Measurements from ENCODE around the gene THRSP. TPM values are rescaled to one million over a fixed set of nuclear protein-coding genes. Genes with fewer than 3 reads are reported as not detected.

THRSP gene
- total and polyA plus RNA-seq, 11 donors = 0.33 to 51.0 (median 3.9) TPM; not detected in 3

- H3K9me3 ChIP-seq = no peaks in the 10 kb centered on the region
- TF ChIP-seq, protein P1, sequence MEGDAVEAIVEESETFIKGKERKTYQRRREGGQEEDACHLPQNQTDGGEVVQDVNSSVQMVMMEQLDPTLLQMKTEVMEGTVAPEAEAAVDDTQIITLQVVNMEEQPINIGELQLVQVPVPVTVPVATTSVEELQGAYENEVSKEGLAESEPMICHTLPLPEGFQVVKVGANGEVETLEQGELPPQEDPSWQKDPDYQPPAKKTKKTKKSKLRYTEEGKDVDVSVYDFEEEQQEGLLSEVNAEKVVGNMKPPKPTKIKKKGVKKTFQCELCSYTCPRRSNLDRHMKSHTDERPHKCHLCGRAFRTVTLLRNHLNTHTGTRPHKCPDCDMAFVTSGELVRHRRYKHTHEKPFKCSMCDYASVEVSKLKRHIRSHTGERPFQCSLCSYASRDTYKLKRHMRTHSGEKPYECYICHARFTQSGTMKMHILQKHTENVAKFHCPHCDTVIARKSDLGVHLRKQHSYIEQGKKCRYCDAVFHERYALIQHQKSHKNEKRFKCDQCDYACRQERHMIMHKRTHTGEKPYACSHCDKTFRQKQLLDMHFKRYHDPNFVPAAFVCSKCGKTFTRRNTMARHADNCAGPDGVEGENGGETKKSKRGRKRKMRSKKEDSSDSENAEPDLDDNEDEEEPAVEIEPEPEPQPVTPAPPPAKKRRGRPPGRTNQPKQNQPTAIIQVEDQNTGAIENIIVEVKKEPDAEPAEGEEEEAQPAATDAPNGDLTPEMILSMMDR (IDR thresholded peaks at IDR 0.05) = no peak
- TF ChIP-seq POLR2A (IDR thresholded peaks at IDR 0.05) = no peak
- 88 to 93% (median 91%) methylated on average over 5 of the region's 5 CpGs for WGBS, 4 donors
- H3K27ac ChIP-seq = no peak overlapping the region
- peaks cover 0 to 73% (median 59%) of the 10 kb centered on the region in 9 donors for H3K36me3 ChIP-seq
- intact Hi-C loops (cut with DNase I) = no loop called here
- H3K27me3 ChIP-seq = no peaks in the 10 kb centered on the region
- no peak for DNase-seq
- ATAC-seq = no peak
- no peak overlapping the region for H3K4me3 ChIP-seq
- no peaks in the 10 kb centered on the region for H3K4me1 ChIP-seq
These were observed 46.7 kb downstream of the THRSP start for GRCh38 chr11:78110351-78110750.

- H3K36me3 ChIP-seq = peaks cover 0 to 73% (median 55%) of the 10 kb centered on the region in 9 donors
- no peak for DNase-seq
- no peaks in the 10 kb centered on the region for H3K27me3 ChIP-seq
- no peak for ATAC-seq
- intact Hi-C loops (cut with DNase I) = no loop called here
- TF ChIP-seq, protein P1 (IDR thresholded peaks at IDR 0.05) = no peak
- TF ChIP-seq POLR2A (IDR thresholded peaks at IDR 0.05) = no peak
- H3K27ac ChIP-seq = no peak overlapping the region
- H3K4me3 ChIP-seq = no peak overlapping the region
- no peaks in the 10 kb centered on the region for H3K4me1 ChIP-seq
- no peaks in the 10 kb centered on the region for H3K9me3 ChIP-seq
- WGBS, 4 donors = 83 to 98% (median 90%) methylated on average over 2 of the region's 2 CpGs
These were observed 47.2 kb downstream of the THRSP start for GRCh38 chr11:78110830-78111229.

DNA sequence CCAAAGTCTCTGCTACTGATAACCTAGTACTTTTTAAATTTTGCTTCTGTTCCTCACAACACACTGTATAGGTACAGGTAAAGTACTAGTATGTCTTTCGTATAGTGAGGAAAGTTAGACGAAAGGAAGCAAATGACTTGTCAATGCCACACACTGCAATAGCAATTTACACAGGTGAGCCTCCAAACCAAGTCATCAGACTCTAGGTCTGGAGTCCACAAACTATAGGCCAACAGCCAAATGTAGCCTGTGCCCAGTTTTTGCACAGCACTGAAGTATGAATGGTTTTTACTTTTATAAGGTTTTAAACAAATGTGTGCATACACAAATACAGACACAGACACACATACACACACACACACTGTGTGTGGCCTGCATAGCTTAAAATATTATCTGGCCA is 47.6 kb downstream of the THRSP start:
- 61 to 98% (median 91%) methylated on average over 2 of the region's 2 CpGs for WGBS, 4 donors
- Histone ChIP-seq H3K4me3 (no peak overlapping the region), H3K4me1 (no peaks in the 10 kb centered on the region), H3K27ac (no peak overlapping the region), H3K9me3 (no peaks in the 10 kb centered on the region), H3K36me3 (peaks cover 0 to 69% (median 53%) of the 10 kb centered on the region in 9 donors), H3K27me3 (no peaks in the 10 kb centered on the region)
- ATAC-seq (no peak), DNase-seq (no peak)
- intact Hi-C loops (cut with DNase I) = no loop called here
- TF ChIP-seq POLR2A (IDR thresholded peaks at IDR 0.05) = no peak
- TF ChIP-seq, protein P1 (IDR thresholded peaks at IDR 0.05) = no peak

DNA sequence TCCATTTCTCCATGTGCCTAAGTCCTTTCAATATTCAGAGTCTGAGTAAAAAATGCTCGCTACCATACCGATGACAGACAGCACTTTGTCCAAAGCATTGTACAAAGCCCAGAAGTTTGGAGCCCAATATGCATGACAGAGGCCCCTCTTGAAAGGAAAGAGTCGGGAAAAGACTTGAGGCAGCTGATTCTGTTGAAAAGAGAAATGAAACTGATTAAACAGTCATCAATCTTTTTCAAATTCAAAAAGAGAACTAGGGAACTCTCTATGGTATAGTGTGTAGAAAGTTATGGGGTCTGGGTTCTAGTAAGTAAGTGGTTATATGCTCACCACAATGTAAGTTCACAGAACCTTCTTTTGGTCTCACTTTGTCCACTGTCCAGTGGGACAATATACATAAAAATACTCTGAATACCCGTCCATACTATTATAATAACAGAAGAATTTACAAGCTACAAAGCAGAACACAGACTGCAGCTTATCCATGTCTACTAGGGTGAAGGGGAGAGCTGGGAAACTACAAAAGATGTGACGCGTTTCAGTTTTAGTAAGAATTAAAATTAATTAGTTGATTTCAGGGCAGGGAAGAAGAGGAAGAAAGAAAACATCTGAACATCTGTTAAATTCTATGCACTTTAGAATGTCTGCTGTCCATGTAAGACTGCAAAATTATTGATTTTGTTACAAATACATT is 49.1 kb downstream of the THRSP start:
- no peaks in the 10 kb centered on the region for H3K27me3 ChIP-seq
- no peaks in the 10 kb centered on the region for H3K9me3 ChIP-seq
- DNase-seq (no peak), ATAC-seq (no peak)
- no peak overlapping the region for H3K27ac ChIP-seq
- H3K36me3 ChIP-seq = peaks cover 0 to 65% (median 48%) of the 10 kb centered on the region in 9 donors
- TF ChIP-seq, protein P1 (IDR thresholded peaks at IDR 0.05) = no peak
- no peak for TF ChIP-seq POLR2A (IDR thresholded peaks at IDR 0.05)
- H3K4me1 ChIP-seq = no peaks in the 10 kb centered on the region
- WGBS, 4 donors = 83 to 93% (median 89%) methylated on average over 6 of the region's 6 CpGs
- intact Hi-C loops (cut with DNase I) = no loop called here
- H3K4me3 ChIP-seq = no peak overlapping the region

Other genes with a start within 250 kb of the THRSP start
- 10 to 100 TPM; 32.8 to 49.2 (median 43.6) TPM for gene RSF1, start 243.1 kb upstream of the THRSP start, total RNA-seq
- gene RSF1, start 243.1 kb upstream of the THRSP start, polyA plus RNA-seq = 10 to 100 TPM; 11.2 to 16.9 TPM
- gene AAMDC, start 242.7 kb upstream of the THRSP start, total RNA-seq = 100 to 1,000 TPM in 3 of 9 donors, 10 to 100 TPM in 6; 56.9 to 123 (median 77.0) TPM
- 100 to 1,000 TPM; 108 to 337 TPM for gene AAMDC, start 242.7 kb upstream of the THRSP start, polyA plus RNA-seq
- gene INTS4, start 69.2 kb upstream of the THRSP start, total RNA-seq = 10 to 100 TPM; 11.6 to 23.9 (median 15.6) TPM
- gene INTS4, start 69.2 kb upstream of the THRSP start, polyA plus RNA-seq = 10 to 100 TPM in 1 of 2 donors, 1 to 10 TPM in 1; 9.5 to 11.8 TPM
- gene KCTD14, start 40.6 kb upstream of the THRSP start, total RNA-seq = 1 to 10 TPM in 2 of 9 donors, under 1 TPM in 2, not detected in 5; 0.15 to 1.7 (median 0.80) TPM
- under 1 TPM; 0.23 to 0.46 TPM for gene KCTD14, start 40.6 kb upstream of the THRSP start, polyA plus RNA-seq
- gene NDUFC2, start 16.0 kb downstream of the THRSP start, total RNA-seq = 100 to 1,000 TPM; 164 to 330 (median 258) TPM
- 100 to 1,000 TPM; 165 to 351 TPM for gene NDUFC2, start 16.0 kb downstream of the THRSP start, polyA plus RNA-seq
- gene ALG8, start 75.8 kb downstream of the THRSP start, total RNA-seq = 10 to 100 TPM; 14.1 to 24.6 (median 17.7) TPM
- 10 to 100 TPM; 19.0 to 39.5 TPM for gene ALG8, start 75.8 kb downstream of the THRSP start, polyA plus RNA-seq
- 10 to 100 TPM in 1 of 9 donors, 1 to 10 TPM in 8; 5.6 to 10.9 (median 7.2) TPM for gene KCTD21, start 124.8 kb downstream of the THRSP start, total RNA-seq
- gene KCTD21, start 124.8 kb downstream of the THRSP start, polyA plus RNA-seq = 1 to 10 TPM; 3.4 to 8.3 TPM
- 1 to 10 TPM; 4.5 to 8.1 (median 5.3) TPM for gene USP35, start 125.1 kb downstream of the THRSP start, total RNA-seq
- 1 to 10 TPM; 5.6 to 6.6 TPM for gene USP35, start 125.1 kb downstream of the THRSP start, polyA plus RNA-seq